ENCODE measurements around the gene PPP2R2C.

Gene PPP2R2C

GRCh38 chr4:6446538-6447451 is 25.6 kb downstream of the PPP2R2C start:
- DNase-seq: no peak

- no peak for DNase-seq
These were observed 26.3 kb downstream of the PPP2R2C start for GRCh38 chr4:6446130-6446482.

DNA sequence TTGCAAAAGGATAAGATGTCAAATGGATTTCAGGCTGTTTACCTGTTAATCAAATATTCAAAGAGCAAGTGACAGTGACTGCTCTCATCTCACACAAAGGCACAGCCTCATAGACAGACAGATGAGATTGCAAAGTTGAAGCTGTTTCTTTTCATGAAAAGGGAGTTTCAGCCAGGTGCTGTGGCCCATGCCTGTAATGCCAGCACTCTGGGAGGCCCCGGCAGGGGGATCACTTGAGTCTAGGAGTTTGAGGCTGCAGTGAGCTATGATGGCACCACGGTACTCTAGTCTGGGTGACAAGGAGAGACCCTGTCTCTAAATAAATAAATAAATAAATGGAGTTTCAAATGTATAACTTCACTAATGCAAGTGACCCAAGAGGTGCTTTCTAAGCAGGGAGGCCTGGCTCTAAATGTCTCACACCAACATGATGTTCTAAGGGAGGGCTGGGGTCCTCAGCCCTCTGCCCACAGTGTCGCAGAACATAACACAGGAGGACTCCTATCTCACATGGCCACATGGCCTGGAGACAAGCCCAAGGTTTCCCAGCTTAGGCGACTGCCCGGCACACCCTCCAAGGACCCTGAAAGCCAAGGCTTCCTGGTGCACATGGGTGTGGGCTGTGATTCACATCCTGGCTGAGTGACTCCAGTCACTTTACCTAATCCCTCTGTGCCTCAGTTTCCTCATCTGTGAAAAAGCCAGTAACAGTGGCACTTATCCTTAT is 26.8 kb downstream of the PPP2R2C start:
- no peak for DNase-seq

GRCh38 chr4:6444582-6444981 is 27.8 kb downstream of the PPP2R2C start:
- DNase-seq: no peak

GRCh38 chr4:6443035-6444023 is 29.1 kb downstream of the PPP2R2C start:
- no peak for DNase-seq

DNA sequence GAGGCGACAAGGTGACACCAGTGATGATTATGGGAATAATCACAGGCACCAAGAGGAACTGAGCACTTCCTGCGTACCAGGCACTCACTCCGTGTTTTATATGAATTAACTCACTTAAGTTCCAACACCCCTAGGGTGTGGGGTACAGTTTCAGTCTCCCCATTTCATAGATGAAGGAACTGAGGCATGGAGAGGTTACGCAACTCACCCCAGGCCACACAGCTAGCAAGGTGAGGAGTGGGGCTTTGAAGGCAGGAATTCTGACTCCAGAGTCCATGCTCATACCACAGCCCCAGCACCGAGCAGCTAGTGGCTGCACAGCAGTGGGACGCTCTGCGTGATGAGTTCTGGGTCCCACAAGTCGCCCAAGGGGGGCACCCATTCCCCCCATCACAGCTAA is 29.9 kb downstream of the PPP2R2C start:
- DNase-seq: no peak

DNA sequence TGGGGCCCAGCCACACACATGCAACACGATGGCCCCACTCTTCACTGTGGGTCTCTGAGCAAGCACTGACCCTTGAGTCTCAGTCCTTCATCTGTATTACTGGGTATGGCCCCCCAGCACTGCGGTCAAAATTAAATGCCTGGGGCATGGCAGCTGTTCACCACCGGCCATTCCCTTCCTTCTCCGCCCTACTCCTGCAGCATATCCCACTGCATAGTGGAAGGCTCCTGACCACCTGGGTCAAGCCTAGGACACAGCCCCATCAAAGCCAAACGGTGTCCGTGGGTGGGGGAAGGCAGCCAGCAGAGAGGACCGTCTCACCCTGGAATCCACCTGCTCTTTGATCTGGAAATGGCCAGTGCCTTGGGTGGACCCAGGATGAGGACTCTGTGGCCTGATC is 30.7 kb downstream of the PPP2R2C start:
- DNase-seq: no peak

GRCh38 chr4:6441202-6441582 is 31.2 kb downstream of the PPP2R2C start:
- no peak for DNase-seq

DNA sequence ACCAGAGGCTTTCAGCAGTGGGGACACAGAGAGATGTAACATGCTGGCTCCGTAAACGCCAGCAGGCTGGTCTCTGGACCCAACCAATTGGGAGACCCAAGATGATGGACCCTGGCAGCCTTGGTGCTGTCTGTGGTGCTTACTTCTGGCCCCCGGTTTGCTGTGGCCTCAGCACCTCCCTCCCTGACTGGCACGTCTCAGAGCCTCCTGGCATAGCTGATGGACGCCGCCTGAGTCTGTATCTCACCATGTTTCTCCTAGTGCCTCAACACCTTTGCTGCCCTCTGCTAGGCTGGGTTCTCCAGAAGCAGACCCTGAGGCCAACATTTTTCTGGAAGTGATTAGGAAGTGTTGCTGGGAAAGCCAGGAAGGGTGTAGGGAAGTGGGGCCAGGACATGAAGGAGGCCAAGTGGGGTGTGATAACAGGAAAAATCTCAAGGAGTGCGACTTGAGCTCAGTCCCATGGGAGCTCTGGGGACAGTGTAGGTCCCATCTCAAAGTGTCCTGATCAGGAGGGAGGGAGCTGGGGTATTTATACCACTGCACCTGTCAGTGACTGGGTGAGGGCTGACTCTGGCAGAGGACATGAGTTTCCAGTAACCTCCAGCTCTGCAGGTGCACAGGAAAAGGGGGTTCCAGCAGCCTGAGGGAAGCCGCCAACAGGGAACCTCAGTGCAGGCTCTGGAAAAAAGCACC is 31.8 kb downstream of the PPP2R2C start:
- DNase-seq: no peak

DNA sequence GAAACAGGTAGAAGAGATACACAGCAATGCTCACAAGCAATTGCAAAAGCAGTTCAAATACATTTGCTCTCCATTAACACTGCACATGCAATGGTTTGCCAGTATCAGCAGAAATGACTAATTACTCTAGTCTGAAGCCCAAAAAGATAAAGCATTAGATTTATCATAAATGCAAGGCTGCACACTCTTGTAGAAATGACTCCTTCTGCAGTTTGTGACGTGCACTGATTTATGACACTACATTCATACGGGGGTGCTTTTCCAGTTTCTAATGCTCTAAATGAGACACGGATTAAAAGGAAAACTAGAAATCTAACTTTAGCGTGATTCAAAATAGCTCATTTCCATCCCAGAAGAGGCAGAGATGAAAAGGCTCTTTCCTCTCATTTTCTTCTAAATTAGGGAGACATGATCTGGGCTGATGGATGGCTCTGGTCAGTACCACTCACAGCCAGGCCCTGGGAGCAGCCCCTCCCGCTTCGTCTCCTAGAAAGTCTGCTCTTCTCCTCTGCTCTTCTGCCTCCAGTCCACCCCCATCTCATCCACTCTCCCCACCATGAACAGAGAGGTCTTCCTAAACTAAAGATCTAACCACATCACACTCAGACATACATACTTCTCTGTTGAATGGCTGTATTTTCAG is 33.2 kb downstream of the PPP2R2C start:
- DNase-seq: no peak

GRCh38 chr4:6437826-6438238 is 34.6 kb downstream of the PPP2R2C start:
- DNase-seq: no peak

- no peak for DNase-seq
These were observed 37.4 kb downstream of the PPP2R2C start for GRCh38 chr4:6435010-6435409.

GRCh38 chr4:6430927-6431326 is 41.5 kb downstream of the PPP2R2C start:
- DNase-seq: no peak

- no peak for DNase-seq
These were observed 44.8 kb downstream of the PPP2R2C start for GRCh38 chr4:6427439-6428090.

DNA sequence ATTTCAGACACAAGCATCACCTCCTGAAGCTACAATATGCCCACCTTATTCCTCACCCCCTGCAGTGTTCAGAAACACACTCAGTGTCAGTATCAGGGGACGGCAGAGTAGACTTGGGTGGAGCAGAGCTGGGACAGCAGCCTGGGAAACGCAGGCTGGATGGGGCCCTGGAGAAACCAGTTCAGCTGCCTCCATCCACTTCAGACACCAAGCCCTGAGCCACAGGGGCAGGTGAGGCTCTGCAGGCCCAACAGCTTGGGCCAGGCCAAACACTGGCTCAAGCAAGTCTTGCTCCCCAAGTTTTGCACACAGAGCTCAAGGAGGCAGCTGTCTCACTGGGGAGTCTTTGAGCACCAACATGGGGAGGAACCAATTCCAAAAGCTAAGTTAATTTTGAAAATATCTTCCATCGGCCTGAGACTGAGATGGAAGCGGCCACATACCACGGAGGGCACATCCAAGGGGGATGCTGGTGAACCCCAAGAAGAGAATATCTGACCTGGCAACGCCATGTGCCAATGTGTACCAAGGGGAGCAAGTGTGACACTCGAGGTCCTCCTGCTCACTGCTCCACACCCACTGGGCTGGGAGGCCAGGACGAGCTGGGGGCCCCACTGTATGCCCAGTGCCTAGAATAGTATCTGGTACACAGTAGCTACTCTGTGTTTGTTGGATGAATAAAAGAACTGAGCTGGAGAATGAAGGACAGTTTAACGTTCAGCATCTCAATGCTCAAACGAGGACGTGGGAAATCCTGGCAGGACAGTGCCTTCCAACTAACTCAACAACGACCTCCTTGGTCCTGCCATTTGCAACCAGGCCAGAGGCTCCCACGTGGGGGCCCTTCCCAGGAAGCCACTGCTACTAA is 45.6 kb downstream of the PPP2R2C start:
- DNase-seq: no peak

GRCh38 chr4:6425911-6426310 is 46.5 kb downstream of the PPP2R2C start:
- DNase-seq: no peak

DNA sequence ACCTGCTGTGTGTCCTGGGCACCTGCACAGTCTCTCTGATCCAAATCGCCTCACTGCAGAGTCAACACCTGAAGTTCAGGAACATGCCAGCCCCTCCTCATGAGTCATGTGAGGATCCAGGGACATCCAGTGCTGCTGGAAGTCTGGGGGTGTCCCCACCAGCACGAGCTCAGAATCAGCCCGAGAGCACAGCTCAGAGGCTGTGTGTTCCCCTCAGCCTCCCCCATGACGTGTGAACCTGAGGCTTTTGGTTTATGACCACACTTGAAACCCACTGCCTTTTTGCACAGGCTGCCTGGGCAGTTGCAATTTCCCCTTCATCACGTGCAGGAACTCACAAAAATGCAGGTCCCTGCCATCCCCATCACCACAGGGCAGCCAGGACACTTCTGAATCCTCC is 47.1 kb downstream of the PPP2R2C start:
- no peak for DNase-seq

DNA sequence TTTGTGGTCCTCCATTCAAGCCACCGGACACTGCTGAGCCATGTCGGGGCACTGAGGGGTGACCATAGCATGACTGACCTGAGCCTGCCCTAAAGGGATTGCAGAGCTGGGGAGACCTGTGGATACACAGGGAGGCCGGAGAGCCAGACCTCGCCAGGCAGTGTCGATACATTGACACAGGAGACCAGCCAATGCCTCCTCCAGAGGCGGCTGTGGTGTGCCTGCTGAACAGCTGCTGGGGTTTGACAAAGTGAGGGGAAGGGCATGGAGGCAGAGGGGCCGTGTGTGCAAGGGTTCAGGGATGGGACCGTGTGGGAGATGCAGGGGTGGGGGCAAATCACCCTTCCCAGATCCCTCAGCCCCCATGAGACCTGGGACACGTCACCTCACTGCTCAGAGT is 48.0 kb downstream of the PPP2R2C start:
- DNase-seq: no peak

DNA sequence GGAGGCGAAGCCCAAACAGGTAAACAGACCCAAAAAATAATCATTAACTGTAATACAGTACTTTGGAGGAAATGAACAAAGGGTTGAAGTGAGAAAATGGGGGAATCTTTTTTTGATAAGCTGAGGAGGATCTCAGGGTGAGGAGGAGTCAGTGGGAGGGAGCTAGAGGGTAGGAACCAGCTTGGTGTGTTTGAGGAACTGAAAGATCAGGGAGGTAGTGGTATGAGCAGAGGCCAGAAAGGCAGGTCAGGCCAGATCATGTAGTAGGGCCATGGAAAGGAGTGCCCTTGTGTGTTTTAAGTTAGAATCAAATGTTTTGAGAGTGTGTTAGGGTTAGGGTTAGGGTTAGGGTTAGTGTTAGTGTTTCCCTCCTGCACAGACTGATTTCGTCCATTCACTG is 48.8 kb downstream of the PPP2R2C start:
- DNase-seq: no peak

GRCh38 chr4:6422866-6423265 is 49.5 kb downstream of the PPP2R2C start:
- no peak for DNase-seq
